Heart right ventricle (tissue), 16 donors: ENCODE results near the gene SLC26A11. TPM values are rescaled to one million over a fixed set of nuclear protein-coding genes. Genes with fewer than 3 reads are reported as not detected.
A peak's percentile ranks its signal among the peaks of the same experiment; 100 is the strongest.

Source experiments
- ATAC-seq, 8 donors: fragments of 200-7000 bp; cut with Tn5 transposase; one replicate each; pipeline ENCODE4 v1.9.1; 2020; ENCODE audit warnings: mild to moderate bottlenecking in 8 of 8, moderate library complexity in 8 of 8, moderate number of reproducible peaks in 1 of 8
- DNase-seq, 2 donors: peaks; one replicate each; pipeline ENCODE4 v3.0.0-alpha.2; 2020
- H3K27ac ChIP-seq, 10 donors: fragments of 200-600 bp; sonication (generic) in 2 of 10; one replicate each; pipeline versions ENCODE4 v1.5.0 to v1.8.0; 2020 to 2022; ENCODE audit warnings: mild to moderate bottlenecking in 3 of 10
- H3K27me3 ChIP-seq, 7 donors: fragments of 200-600 bp; one replicate each; pipeline ENCODE4 v1.8.0; 2021 to 2022; ENCODE audit warnings: mild to moderate bottlenecking in 2 of 7
- H3K36me3 ChIP-seq, 9 donors: fragments of 200-600 bp; sonication (generic) in 1 of 9; one replicate each; pipeline versions ENCODE4 v1.5.0 to v1.8.0; 2020 to 2022; ENCODE audit warnings: mild to moderate bottlenecking in 2 of 9
- H3K4me1 ChIP-seq, 9 donors: fragments of 200-600 bp; sonication (generic) in 1 of 9; one replicate each; pipeline versions ENCODE4 v1.5.0 to v1.8.0; 2020 to 2022; ENCODE audit warnings: mild to moderate bottlenecking in 4 of 9
- H3K4me3 ChIP-seq, 10 donors: fragments of 200-600 bp; sonication (generic) in 2 of 10; one replicate each; pipeline versions ENCODE4 v1.5.0 to v1.8.0; 2020 to 2022; ENCODE audit warnings: mild to moderate bottlenecking in 7 of 10, moderate library complexity in 2 of 10
- H3K9me3 ChIP-seq, 11 donors: fragments of 200-600 bp in 10 of 11; sonication (generic) in 2 of 11; one replicate each; pipeline versions ENCODE4 v1.5.0 to v1.8.0; 2013 to 2022; ENCODE audit warnings: mild to moderate bottlenecking in 2 of 11, control low read depth in 1 of 11, moderate library complexity in 1 of 11
- CTCF ChIP-seq, 9 donors: fragments of 200-600 bp; sonication (generic) in 2 of 9; IDR thresholded peaks; one replicate each; pipeline versions ENCODE4 v1.5.0 to v1.8.0; 2021 to 2022; ENCODE audit warnings: antibody characterized with exemption in 9 of 9, mild to moderate bottlenecking in 5 of 9, moderate library complexity in 1 of 9
- WGBS, 2 donors: extraction: QIAGEN DNeasy Blood & Tissue Kit; methylation state at CpG; one replicate each; pipeline ENCODE4 v1.1.7; 2013; ENCODE audit warnings: inconsistent platforms in 1 of 2; 5-methylcytosine and 5-hydroxymethylcytosine counted together
- intact Hi-C, 10 donors: fragments of 100-400 bp; cut with DNase I; formaldehyde crosslinking; loops; one replicate each; pipeline versions ENCODE4 v1.11.1 to v1.14.2; 2022
- polyA plus RNA-seq, 2 donors: library from polyadenylated mRNA; stranded (reverse); fragments of 200-250 nt; gene quantifications; one replicate each; pipeline ENCODE4 v1.2.3, GENCODE V29; 2013
- total RNA-seq, 10 donors: library from RNA; stranded (reverse); fragmentation: NEBNext Ultra II Directional in 3 of 10; extraction: Animal tissue kit (Norgen Biotek cat#: 25700) in 3 of 10; gene quantifications; one replicate each; pipeline versions ENCODE4 v1.2.1 to v1.2.4, GENCODE V29; 2021 to 2023
- donor health status: Arrhythmogenic right ventricular cardiomyopathy.
- donor health status: ischemic (EF 13 %, LVEDD 7.1; RV severe dilation, severe dysfunction).
- donor health status: healthy with polysubstance abuse.
- donor health status: DM: no; HTN: yes; CAD: no.
- donor health status: DM: no; HTN: no; CAD: no.
- donor health status: ischemic (EF 25% LVEDD 6.9; RV normal size, moderate dysfunction).
- donor health status: ischemic (EF 25% LVEDD 5.7; RV mildly dilated, moderate dysfunction).
- donor health status: healthy.
- donor health status: DM: yes; HTN: yes; CAD: no.
- donor health status: Ischemic cardiomyopathy.
- donor health status: ischemic (EF 35%, LVEDD 5.7; RV mildly dilated, moderate dysfunction).
- donor health status: nonischemic (EF 11% LVEDD 7.7; RV severe dilation, severe dysfunction).
- donor health status: DM: yes; HTN: yes; CAD: no.
- donor health status: PGD.
- donor health status: ischemic (EF 29% LVEDD 5.4; RV normal size, mild dysfunction).
- donor health status: nonischemic (EF 23%, LVEDD 6.1; RV moderate dilation, normal function).

The SLC26A11 gene
- total and polyA plus RNA-seq, 12 donors = 3.0 to 8.6 (median 5.1) TPM

GRCh38 chr17:80277751-80278671 lies 57.8 kb downstream of the SLC26A11 start:
- H3K4me1 ChIP-seq = peaks cover 0 to 46% (median 34%) of the 10 kb centered on the region in 9 donors
- ATAC-seq (peak in 6 of 8 donors; percentile 19 to 63 (median 42)), DNase-seq (no peak)
- H3K36me3 ChIP-seq = peaks cover 0 to 85% (median 8%) of the 10 kb centered on the region in 9 donors
- no peaks in the 10 kb centered on the region for H3K9me3 ChIP-seq
- H3K27ac ChIP-seq = peak overlapping the region in 7 of 10 donors; percentile 9 to 67 (median 50)
- WGBS, 2 donors = 76 to 82% methylated on average over 32 to 34 of the region's 34 CpGs
- no peak overlapping the region for H3K4me3 ChIP-seq
- TF ChIP-seq CTCF (IDR thresholded peaks at IDR 0.05) = no peak
- intact Hi-C loops = loop anchor here in 1 of 10 donors (10.0 kb wide), 1 partner anchor 133 kb away; the partner anchor contains the start of gene EIF4A3
- H3K27me3 ChIP-seq = no peaks in the 10 kb centered on the region

- H3K27me3 ChIP-seq = no peaks in the 10 kb centered on the region
- ATAC-seq (peak; percentile 56 to 90 (median 82)), DNase-seq (peak; percentile 63 to 65)
- TF ChIP-seq CTCF (IDR thresholded peaks at IDR 0.05) = peak in 3 of 9 donors; percentile 10 to 35 (median 31)
- H3K9me3 ChIP-seq = no peaks in the 10 kb centered on the region
- 39 to 49% methylated on average over 14 of the region's 14 CpGs for WGBS, 2 donors
- H3K27ac ChIP-seq = peak overlapping the region in 1 of 10 donors; percentile 40
- intact Hi-C loops = loop anchor here in 1 of 10 donors (10.0 kb wide), 2 partner anchors 55 to 135 kb away; partner anchors contain the start of genes EIF4A3, SGSH and SLC26A11
- H3K4me1 ChIP-seq = peaks cover 0 to 46% (median 34%) of the 10 kb centered on the region in 9 donors
- no peak overlapping the region for H3K4me3 ChIP-seq
- H3K36me3 ChIP-seq = peaks cover 0 to 89% (median 6%) of the 10 kb centered on the region in 9 donors
These were observed 59.7 kb downstream of the SLC26A11 start for GRCh38 chr17:80279895-80280294.

GRCh38 chr17:80281516-80281915 lies 61.3 kb downstream of the SLC26A11 start:
- Histone ChIP-seq H3K9me3 (no peaks in the 10 kb centered on the region), H3K4me1 (peaks cover 0 to 40% (median 34%) of the 10 kb centered on the region in 9 donors), H3K27me3 (no peaks in the 10 kb centered on the region), H3K36me3 (peaks cover 0 to 90% (median 4%) of the 10 kb centered on the region in 9 donors), H3K4me3 (no peak overlapping the region), H3K27ac (no peak overlapping the region)
- DNase-seq (no peak), ATAC-seq (no peak)
- TF ChIP-seq CTCF (IDR thresholded peaks at IDR 0.05) = no peak
- 95 to 97% methylated on average over 10 of the region's 10 CpGs for WGBS, 2 donors
- intact Hi-C loops = loop anchor here in 1 of 10 donors (10.0 kb wide), 1 partner anchor 57 kb away; the partner anchor contains the start of genes SGSH and SLC26A11

GRCh38 chr17:80283116-80283852 lies 63.1 kb downstream of the SLC26A11 start:
- no peak for TF ChIP-seq CTCF (IDR thresholded peaks at IDR 0.05)
- peaks cover 0 to 31% (median 22%) of the 10 kb centered on the region in 9 donors for H3K4me1 ChIP-seq
- no peak overlapping the region for H3K4me3 ChIP-seq
- peaks cover 0 to 90% (median 6%) of the 10 kb centered on the region in 9 donors for H3K36me3 ChIP-seq
- WGBS, 2 donors = 78% methylated on average over 19 of the region's 19 CpGs
- intact Hi-C loops = loop anchor here in 1 of 10 donors (10.0 kb wide), 1 partner anchor 58 kb away; the partner anchor contains the start of genes SGSH and SLC26A11
- no peaks in the 10 kb centered on the region for H3K9me3 ChIP-seq
- H3K27ac ChIP-seq = no peak overlapping the region
- ATAC-seq (no peak), DNase-seq (no peak)
- H3K27me3 ChIP-seq = no peaks in the 10 kb centered on the region
